Hematopoietic multipotent progenitor cell treated with erythropoietin and hydrocortisone succinate and interleukin-3 and kit ligand, for 4 days (in vitro differentiated cells): ENCODE measurements around the gene WDFY4.
A peak's percentile ranks its signal among the peaks of the same experiment; 100 is the strongest.

Experiments
- DNase-seq: peaks from one replicate; pipeline ENCODE4 v3.0.0-alpha.2; 2015

The WDFY4 gene

GRCh38 chr10:48710647-48711275, 26.1 kb downstream of the WDFY4 start:
- DNase-seq = no peak

- DNase-seq = no peak
Measured at GRCh38 chr10:48711830-48712229, 27.2 kb downstream of the WDFY4 start.

GRCh38 chr10:48714088-48714487, 29.4 kb downstream of the WDFY4 start:
- DNase-seq = peak; percentile 23

- DNase-seq = no peak
Measured at GRCh38 chr10:48716416-48716815, 31.7 kb downstream of the WDFY4 start.

GRCh38 chr10:48720611-48721010, 35.9 kb downstream of the WDFY4 start:
- DNase-seq = no peak

GRCh38 chr10:48722153-48723145, 37.8 kb downstream of the WDFY4 start:
- no peak for DNase-seq

GRCh38 chr10:48724127-48724526, 39.5 kb downstream of the WDFY4 start:
- DNase-seq = no peak

GRCh38 chr10:48725708-48726107, 41.0 kb downstream of the WDFY4 start:
- DNase-seq = no peak

- no peak for DNase-seq
Measured at GRCh38 chr10:48727866-48728265, 43.2 kb downstream of the WDFY4 start.

- no peak for DNase-seq
Measured at GRCh38 chr10:48729222-48729621, 44.5 kb downstream of the WDFY4 start.

- no peak for DNase-seq
Measured at GRCh38 chr10:48729941-48730457, 45.3 kb downstream of the WDFY4 start.

GRCh38 chr10:48731141-48731540, 46.5 kb downstream of the WDFY4 start:
- no peak for DNase-seq

GRCh38 chr10:48731654-48732053, 47.0 kb downstream of the WDFY4 start:
- DNase-seq = no peak

- DNase-seq = no peak
Measured at GRCh38 chr10:48733329-48733728, 48.7 kb downstream of the WDFY4 start.

GRCh38 chr10:48735836-48736390, 51.2 kb downstream of the WDFY4 start:
- no peak for DNase-seq

- no peak for DNase-seq
Measured at GRCh38 chr10:48736596-48736995, 51.9 kb downstream of the WDFY4 start.

GRCh38 chr10:48737886-48738285, 53.2 kb downstream of the WDFY4 start:
- no peak for DNase-seq

- no peak for DNase-seq
Measured at GRCh38 chr10:48739170-48739569, 54.5 kb downstream of the WDFY4 start.

GRCh38 chr10:48740015-48740707, 55.5 kb downstream of the WDFY4 start:
- no peak for DNase-seq

- DNase-seq = no peak
Measured at GRCh38 chr10:48740988-48741387, 56.3 kb downstream of the WDFY4 start.

- DNase-seq = peak; percentile 13
Measured at GRCh38 chr10:48742891-48743860, 58.5 kb downstream of the WDFY4 start.

GRCh38 chr10:48744587-48744986, 59.9 kb downstream of the WDFY4 start:
- no peak for DNase-seq
